HG03135 (cell line): ENCODE results near the gene NQO2.
"Not testable (repeated sequence)": the region's sequence is repeated elsewhere in the genome, so short reads cannot be mapped to it uniquely, and the experiment has no call there.

ENCODE experiments used
- ATAC-seq: cut with Tn5 transposase; IDR thresholded peaks from one replicate; pipeline ENCODE4 v1.9.1; 2021; ENCODE audit warnings: mild to moderate bottlenecking, moderate library complexity; ENCODE audit not compliant: unreplicated experiment

NQO2 gene

DNA sequence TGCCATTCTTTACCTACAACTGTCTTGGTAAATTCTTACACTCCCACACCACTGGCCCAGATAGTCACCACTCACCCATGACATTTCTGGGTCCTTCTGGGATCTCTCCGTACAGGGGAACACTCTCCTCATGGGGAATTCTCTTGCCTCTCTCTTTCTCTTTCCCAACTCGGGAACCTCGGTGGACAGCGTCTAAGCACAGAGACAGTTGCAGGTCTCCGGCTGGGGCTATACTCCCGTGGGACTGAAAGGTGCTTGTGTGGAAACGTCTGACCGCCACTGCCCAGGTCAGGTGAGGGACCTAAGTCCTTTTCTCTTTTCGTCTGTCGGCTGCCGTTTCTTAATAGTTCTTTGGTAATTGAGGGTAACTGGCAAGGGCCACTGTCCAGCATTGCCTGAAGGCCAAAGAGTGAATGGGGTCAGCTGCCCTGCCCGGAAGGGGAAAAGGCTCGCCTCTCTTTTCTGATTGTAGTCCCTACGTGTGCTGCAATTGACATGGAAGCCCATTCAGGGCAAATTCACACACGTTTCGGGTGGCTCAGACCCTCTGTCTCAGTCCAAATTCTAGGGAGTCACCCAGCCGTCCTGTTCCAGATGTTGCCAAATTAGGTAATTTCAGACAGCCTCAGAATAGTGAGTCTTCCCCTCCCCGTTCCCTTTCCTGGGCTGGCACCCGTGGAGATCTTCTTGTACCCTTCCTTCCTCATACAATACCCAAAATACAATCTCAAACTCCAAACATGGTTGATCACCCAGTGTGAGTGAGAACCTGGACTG lies 37.4 kb downstream of the NQO2 start:
- ATAC-seq = no peak

DNA sequence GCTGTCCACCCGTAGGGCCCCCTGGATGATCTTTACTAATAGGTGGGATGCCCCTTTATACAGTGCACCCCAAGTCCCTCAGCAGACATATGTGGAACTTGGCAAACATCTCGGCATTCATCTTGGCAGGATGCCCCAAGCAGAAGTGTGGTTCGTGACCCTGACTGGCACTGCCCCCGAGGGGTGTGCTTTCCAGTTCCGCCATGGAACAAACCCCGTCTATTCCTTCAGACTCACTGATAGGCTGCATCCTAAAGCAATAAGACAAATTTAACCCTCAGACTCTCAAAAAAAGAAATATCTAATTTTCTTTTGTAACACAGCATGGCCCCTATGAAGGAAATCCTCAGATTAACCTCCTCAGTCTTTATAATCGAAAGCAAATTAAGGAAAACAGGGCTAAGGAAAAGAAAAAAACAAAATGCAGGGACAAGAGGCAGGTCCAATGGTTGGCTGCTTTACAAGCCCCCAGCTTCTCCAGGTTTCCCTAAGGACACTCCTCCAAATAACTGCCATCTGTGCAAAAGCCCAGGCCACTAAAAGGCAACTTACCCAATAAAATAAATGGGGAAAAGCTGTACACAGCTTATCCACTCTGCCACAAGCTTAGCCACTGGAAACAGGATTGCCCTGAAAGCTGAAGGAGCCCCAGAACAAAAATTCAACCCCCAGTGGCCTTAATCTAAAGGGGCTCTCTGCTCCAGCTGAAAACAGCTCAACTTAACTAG lies 38.1 kb downstream of the NQO2 start:
- no peak for ATAC-seq

DNA sequence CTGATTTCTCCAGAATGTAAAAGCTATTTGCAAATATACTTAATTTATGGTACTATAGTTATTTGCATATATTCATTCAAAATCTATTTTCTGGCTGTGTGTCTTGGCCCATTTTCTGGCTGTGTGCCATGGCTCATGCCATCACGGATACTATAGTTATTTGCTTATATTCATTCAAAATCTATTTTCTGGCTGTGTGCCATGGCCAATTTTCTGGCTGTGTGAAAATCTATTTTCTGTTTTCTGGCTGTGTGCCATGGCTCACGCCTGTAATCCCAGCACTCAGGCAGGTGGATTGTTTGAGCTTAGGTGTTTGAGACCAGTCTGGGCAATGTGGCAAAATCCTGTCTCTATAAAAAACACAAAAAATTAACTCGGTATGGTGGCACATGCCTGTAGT lies 39.7 kb downstream of the NQO2 start:
- no peak for ATAC-seq

DNA sequence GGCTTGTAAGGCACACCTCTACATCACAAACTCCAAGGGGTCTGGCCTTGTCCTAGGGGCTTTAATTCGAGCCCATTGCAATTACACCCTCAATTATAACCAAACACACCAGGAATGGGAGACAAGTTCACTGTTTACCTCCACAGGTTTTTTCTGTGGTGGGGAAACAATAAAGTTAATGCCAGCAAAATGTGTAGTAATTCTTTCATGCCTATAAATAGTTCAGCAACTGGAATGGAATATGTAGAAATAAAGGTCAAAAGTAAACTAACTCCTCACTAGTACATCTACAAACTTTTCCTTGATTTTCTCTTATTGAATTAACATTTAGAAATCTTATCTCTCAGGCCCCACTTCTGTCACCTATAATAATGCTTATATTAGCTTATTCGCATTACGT lies 41.5 kb downstream of the NQO2 start:
- ATAC-seq = no peak

DNA sequence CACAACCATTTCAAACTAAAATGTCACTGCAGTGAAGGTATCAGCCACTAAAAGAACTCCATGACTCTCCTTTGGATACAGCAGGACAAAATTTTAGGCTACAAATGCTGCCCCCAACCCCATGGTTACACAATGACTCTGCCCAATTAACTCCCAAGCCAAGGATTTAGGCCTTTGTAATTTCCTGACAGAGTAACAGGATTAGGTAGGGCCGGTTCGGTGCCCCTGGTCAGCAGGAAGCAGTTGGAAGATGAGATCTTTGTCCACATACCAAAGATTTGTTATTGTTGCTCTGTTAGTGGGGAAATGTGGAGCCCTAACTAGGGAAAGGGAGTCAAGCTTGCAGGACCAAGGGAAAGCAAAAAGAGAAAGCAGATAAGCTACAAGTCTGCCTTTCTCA lies 41.9 kb downstream of the NQO2 start:
- no peak for ATAC-seq

DNA sequence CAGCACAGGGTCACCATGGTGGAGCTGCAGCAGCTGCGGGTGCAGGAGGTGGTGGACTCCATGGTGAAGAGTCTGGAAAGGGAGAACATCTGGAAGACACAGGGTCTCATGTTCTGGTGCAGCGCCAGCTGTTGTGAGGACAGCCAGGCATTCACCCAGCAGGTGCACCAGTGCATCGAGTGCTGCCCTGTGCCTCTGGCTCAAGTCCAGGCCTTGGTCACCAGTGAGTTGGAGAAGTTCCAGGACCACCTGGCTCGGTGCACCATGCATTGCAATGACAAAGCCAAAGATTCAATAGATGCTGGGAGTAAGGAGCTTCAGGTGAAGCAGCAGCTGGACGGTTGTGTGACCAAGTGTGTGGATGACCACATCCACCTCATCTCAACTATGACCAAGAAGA lies 45.7 kb downstream of the NQO2 start:
- no peak for ATAC-seq

DNA sequence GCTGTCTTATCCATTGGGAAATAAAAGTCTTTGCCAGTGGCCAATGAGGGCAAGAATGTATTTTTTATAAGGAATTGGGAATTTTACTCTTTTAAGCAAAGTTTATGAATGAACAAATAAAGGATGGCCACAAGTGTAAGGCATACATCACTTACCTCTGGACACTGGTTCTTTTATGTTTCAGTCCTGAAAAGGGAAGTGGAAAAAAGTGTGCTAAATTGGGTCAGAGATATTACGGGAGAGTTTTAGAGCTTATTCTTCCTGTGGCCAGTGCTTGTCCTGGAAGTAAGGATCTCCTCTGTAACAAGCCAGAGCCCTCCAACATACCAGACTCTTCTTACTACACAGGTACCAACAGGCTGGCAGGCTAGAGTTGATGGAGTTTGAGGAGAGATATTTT lies 46.1 kb downstream of the NQO2 start:
- ATAC-seq = no peak

DNA sequence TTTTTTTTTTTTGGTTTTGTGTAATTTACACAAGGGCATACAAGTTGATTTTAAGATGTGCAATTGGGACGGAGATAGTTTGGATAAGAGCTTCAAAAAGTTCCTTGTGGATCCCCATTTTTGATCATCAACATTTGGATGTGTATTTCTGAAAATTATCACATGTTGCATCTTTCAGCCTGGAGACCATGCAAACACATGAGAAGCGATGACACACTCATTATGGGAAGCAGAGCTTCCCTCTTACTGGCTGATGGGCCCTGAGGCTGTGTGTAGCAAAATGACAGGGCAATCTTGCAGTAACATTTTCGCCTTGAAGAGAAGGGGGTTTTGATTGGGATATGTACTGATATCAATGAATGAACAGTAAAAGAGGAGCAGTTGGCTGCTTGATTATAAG lies 46.6 kb downstream of the NQO2 start:
- ATAC-seq = no peak

DNA sequence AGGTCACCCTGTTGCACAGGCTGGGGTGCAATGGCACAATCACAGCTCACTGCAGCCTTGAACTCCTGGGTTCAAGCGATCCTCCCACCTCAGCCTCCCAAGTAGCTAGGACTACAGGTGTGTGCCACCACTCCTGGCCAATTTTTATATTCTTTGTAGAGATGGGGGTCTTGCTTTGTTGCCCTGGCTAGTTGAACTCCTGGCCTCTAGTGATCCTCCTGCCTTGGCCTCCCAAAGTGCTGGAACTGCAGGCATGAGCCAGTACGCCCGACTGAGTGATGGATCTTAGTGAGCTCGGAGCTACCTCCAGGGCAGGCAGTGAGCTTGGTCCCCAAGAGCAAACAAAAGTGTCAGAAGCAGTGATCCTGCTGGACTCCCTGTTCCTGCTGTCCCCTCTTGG lies 48.3 kb downstream of the NQO2 start:
- ATAC-seq = not testable (repeated sequence)

DNA sequence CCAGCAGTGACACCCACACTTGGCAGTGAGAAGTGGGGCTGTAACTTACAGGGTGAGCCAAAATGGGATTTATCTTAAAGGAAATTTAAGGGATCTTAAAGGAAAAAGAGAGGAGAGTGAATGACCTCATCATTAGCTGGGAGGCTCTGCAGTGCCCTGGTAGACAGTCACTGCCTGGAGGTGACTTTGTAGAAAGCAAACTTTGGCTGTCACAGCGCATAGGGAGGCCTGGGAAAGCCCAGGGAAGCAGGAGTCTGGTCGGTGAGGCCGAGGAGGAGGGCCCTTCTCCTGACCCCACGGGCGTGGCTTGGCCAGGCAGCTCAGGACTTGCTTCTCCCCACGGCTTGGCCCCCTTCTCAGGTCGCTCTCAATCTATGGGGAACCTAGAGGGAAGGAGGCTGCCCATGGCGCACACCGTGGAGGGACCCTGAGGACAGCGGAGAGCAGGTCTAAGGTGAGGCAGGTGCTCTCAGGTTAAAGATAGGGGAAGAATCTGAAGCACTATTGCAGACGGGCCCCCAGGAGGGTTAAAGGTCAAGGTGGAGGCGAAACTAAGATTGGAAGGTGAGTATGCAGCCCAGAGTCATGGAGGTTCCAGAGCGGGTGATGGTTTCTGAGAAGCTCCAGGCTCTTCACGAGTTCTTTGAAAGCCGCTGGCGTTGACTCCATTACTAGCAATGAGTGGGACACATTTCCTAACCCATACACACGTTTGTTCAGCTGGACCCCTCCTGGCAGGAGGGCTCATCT lies 53.0 kb downstream of the NQO2 start:
- no peak for ATAC-seq

DNA sequence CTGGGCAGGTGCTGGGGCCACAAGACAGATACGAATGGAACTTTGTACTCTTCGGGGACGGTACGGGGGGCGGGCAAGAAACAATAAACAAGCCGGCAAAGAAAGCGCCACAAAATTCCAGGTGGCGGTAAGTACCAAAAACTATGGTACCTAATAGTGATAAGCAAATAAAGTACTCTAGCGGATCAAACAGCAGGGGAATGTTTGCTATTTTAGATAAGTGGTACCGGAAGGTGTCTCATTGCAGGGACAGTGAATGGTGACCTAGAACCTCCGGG lies 53.5 kb downstream of the NQO2 start:
- no peak for ATAC-seq

DNA sequence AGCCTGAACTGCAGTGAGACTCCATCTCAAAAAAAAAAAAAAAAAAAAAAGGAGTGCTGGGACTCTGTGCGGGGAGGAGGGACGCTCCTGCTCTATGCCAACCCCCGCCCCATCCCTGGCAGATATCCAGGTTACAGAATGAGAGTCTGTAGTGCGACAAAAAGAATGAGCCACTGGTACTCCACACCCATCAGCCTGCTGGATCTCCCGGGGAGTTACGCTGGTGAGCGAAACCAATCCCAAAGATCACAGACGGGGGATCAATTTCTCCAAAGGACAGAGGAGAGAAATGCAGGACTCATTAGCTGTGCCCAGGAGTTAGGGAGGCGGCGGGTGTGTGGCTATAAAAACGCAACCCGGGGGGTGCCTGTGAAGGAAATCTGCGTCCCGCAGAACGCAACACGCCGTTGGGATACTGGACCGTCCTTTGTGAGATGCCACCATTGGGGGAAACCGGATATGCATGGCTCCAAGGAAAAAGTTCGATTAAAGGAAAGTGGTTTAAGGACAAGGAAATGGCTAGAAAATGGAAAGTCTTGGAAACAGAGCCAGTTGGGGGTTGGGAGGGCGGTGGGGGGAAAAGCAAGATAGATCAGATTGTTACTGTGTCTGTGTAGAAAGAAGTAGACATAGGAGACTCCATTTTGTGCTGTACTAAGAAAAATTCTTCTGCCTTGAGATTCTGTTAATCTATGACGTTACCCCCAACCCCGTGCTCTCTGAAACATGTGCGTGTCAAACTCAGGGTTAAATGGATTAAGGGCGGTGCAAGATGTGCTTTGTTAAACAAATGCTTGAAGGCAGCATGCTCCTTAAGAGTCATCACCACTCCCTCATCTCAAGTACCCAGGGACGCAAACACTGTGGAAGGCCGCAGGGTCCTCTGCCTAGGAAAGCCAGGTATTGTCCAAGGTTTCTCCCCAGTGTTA lies 54.8 kb downstream of the NQO2 start:
- not testable (repeated sequence) for ATAC-seq

DNA sequence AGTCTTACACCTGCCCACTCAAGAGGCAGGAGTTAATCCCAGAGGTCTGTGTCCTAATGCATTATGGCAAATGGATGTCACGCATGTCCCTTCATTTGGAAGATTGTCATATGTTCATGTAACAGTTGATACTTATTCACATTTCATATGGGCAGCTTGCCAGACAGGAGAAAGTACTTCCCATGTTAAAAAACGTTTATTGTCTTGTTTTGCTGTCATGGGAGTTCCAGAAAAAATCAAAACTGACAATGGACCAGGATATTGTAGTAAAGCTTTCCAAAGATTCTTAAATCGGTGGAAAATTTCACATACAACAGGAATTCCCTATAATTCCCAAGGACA lies 55.4 kb downstream of the NQO2 start:
- not testable (repeated sequence) for ATAC-seq

DNA sequence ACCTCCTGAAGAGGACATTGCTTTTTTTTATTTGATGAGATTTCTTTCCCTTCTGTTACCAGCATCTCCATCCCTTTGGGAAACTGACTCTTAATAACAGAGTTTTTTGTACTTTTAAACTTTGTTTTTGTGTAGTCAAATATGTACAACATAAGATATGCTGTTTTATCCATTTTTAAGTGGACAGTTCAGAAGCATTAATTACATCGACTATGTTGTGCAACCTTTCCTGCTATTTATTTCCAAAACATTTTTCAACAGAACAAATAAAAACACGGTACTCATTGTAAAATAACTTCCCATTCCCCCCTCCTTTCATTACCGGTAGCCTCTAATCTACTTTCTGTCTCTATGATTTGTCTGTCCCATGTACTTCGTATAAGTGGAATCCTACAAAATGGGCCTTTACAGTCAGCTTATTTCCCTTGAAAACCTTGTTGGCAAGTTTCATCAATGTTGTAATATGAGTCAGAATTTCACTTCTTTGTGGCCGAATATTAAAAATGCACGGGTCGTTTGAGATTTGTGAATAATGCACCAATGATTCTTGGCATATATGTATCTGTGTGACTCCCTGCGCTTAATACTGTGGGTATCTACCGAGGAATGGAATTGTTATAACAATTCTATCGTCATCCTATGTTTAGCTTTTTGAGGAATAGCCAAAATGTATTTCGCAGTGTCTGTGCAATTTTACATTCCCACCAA lies 57.5 kb downstream of the NQO2 start:
- ATAC-seq = no peak

DNA sequence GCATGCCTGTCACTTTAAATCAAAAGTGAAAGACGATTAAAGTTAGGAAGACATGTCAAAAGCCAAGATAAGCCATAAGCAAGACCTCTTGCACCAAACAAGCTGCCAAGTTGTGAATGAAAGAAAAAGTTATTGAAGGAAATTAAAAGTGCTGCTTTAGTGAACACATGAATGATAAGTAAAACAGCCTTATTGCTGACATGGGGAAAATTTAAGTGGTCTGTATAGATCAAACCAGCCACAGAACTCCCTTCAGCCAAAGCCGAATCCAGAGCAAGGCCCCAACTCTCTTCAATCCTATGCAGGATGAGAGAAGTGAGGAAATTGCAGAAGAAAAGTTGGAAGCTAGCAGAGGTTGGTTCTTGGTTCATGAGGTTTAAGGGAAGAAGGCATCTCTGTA lies 59.3 kb downstream of the NQO2 start:
- ATAC-seq = no peak

DNA sequence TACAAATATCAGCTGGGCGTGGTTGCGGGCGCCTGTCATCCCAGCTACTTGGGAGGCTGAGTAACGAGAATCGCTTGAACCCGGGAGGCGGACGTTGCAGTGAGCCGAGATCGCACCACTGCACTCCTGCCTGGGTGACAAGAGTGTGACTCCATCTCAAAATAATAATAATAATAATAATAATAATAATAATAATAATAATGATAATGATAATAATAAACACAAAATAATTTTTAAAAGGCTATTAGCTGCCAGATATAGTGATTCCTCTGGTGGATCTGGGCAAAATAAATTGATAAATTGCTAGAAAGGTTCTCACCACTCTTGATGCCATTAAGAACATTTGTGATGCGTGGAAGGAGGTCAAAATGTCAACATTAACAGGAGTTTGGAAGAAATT lies 60.4 kb downstream of the NQO2 start:
- not testable (repeated sequence) for ATAC-seq

DNA sequence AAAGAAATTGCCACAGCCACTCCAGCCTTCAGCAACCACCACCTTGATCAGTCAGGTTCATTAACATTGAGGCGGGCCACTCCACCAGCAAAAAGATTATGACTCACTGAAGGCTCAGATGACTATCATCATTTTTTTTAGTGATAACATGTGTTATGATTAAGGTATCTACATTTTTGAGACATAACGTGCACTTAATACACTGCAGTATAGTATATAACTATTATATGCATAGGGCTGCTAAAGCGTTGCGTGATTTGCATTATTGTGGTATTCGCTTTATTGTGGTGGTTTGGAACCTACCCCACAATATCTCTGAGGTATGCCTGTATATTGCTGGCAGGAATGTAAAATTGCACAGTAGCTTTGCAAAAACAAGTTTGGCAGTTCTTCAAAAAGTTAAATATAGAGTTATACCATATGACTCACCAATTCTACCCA lies 61.8 kb downstream of the NQO2 start:
- no peak for ATAC-seq

DNA sequence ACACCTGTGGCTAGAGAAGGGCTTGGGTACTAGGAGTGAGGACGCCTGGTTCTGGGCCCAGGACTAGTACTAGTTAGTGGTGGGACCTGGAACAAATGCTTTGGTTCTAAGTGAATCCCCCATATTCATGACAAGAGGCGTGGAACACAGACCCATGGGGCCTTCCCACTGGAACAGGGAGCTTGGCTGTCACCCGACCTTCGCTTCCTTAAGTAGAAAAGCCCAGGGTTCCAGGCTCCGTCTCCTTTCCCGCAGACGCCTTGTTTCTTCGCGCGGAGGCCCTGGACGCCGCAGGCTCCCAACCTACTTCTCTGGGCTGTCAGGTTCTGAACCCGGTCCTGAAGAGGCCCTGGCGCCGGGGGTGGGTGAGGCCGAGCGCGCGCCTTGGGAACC lies 63.6 kb downstream of the NQO2 start:
- ATAC-seq = not testable (repeated sequence)

DNA sequence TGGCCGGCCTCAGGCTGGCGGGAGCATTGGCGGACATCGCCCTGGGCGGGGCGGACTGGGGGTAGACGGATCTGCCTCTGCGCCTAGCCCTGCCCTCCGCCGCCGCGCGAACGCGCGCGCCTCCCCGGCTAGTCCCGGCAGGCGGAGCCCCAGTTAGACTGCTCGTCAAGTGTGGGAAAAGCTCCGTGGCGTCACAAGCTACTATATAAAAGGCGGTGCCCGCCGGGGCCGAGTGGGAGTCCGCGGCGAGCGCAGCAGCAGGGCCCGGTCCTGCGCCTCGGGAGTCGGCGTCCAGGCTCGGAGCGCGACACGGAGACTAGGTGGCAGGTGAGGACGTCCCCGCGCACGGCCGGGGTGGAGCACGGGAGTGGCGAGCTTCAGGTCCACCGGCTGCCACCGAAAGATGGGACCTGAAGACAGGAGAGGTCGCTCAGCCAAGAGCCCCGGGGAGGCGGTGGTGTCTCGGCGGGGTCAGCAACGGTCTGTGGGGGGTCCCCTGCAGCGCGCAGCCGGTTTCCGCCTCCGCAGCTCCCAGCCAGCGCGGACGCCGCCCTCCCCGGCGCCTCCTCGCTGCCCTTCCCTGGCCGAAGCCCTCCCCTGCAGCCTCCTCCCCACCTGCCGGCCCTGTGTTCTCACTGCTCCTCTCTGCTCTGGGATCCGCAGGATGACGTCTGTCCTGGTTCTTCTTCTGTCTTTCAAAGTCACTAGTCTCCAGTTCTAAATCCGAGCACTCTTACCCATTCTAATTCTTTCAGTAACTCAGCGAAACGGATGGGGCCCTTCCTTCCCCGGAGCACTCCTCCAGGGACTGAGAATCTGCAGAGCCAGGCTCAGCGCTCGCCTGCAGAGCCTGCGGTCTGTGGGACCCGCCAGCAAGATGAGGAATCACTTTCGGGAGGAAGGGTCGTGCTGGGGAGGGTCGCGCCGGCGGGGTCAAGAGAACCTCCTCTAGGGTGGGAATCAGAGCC lies 64.3 kb downstream of the NQO2 start:
- peak; percentile 56 for ATAC-seq
